NK-92 (cell line): ENCODE data around the gene PRAMEF33.
"Not testable (repeated sequence)": the region's sequence is repeated elsewhere in the genome, so short reads cannot be mapped to it uniquely, and the experiment has no call there.

ENCODE experiments used
- DNase-seq: peaks from one replicate; lab custom pipeline; 2025; ENCODE audit not compliant: unreplicated experiment; lab: John Stamatoyannopoulos, UW

The PRAMEF33 gene, protein sequence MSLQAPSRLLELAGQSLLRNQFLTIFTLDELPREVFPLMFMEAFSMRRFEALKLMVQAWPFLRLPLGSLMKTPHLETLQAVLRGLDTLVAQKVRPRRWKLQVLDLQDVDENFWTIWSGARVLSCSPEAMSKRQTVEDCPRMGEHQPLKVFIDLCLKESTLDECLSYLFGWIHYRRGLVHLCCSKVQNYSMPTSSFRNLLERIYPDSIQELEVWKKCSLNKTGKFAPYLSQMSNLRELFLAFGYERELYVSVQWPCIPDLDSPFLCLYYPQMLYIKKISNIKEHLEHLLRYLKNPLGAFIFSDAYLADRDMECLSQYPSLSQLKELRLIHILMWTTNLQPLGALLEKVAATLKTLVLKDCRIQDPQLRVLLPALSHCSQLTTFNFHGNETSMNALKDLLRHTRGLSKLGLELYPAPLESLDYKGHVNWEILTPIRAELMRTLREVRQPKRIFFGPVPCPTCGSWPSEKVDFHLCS

GRCh38 chr1:13303239-13303638 lies at the start of gene PRAMEF33:
Gene PRAMEF33, plus strand, starts transcription at chr1:13303539. Its CDS starts 2,416 bp downstream, at chr1:13305955.
- DNase-seq = not testable (repeated sequence)

- not testable (repeated sequence) for DNase-seq
Measured at GRCh38 chr1:13253898-13254297, 49.4 kb upstream of the PRAMEF33 start, which contains the start of gene PRAMEF5. Gene PRAMEF5, plus strand, starts transcription at chr1:13254198. Its CDS starts 5,071 bp downstream, at chr1:13259269.

DNA sequence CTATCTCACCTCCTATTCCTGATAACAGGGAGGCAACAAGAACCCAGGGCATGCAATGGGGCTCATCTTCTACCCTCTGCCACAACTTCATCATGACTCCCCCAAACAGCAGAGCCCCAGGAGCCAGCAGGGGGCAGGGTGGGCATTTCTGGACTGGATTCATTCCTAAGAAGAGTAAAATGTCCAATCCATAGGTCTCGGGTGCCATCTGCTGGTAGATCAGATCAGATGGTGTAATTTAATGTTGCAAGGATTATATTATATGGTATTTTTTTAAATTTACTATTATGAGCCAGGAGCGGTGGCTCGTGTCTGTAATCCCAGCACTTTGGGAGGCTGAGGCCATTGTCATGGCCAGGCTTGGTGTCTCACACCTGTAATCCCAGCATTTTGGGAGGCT lies 38.2 kb upstream of the PRAMEF33 start:
- not testable (repeated sequence) for DNase-seq

DNA sequence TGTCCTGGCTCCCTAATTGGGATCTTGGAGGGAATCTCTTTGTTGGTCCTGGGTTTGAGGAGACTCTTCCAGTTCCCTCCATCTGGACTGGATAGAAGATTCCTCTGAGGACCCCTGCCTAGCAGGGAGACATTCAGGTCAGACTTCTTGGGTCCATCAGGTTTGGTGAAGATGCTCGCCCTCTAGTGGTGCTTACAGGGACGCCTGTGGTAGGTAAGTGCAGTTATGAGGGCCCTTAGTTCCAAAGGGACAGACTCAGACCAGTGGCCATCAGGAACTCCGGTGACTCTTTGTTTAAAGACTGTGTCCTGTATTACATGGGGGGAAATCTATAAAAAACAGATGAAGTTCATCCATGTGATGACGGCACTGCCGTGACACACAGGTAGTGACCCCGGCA lies 26.3 kb upstream of the PRAMEF33 start:
- not testable (repeated sequence) for DNase-seq

DNA sequence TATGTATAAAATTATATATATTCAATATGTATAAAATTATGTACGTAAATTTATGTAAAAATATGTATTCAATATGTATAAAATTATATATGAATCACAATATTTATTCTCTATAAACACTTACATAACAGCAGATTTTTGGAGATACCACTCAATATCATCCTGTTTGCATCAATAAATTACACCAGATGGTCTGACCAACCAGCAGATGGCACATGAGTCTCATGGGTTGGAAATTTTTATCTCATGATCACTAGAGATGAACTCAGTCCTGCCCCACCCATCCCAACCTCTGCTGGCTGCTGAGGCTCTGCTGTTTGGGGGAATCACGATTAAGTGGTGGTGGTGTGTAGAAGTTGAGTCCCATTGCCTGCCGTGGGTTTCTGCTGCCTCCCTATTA lies 23.7 kb upstream of the PRAMEF33 start:
- DNase-seq = not testable (repeated sequence)

DNA sequence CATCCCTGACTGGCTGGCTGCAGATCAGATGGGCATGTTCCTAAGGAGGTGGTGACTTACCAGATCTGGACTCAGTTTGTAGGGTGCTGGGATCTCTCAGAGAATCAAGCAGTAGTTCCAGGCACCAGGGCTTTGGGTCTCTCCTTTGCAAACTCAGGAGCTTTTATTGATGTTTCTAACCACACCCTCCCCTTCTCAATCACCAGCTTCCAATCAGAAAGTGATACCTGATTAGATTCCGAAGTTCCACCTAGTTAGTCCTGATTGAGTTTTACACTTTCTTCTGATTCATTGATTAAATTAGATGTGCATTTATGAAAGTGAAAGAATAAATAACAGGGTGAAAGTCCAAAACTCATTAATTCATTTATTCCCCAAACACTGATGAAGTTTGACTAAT lies 18.3 kb upstream of the PRAMEF33 start, which contains the start of gene PRAMEF8:
PRAMEF8 (minus strand) TSS at position 101 of the 400 bp plus-strand sequence. CDS start 1,046 bp downstream, outside the sequence.
- not testable (repeated sequence) for DNase-seq

GRCh38 chr1:13289030-13289429 lies 14.3 kb upstream of the PRAMEF33 start:
- DNase-seq = not testable (repeated sequence)

GRCh38 chr1:13297216-13297931 lies 6.0 kb upstream of the PRAMEF33 start:
- not testable (repeated sequence) for DNase-seq

DNA sequence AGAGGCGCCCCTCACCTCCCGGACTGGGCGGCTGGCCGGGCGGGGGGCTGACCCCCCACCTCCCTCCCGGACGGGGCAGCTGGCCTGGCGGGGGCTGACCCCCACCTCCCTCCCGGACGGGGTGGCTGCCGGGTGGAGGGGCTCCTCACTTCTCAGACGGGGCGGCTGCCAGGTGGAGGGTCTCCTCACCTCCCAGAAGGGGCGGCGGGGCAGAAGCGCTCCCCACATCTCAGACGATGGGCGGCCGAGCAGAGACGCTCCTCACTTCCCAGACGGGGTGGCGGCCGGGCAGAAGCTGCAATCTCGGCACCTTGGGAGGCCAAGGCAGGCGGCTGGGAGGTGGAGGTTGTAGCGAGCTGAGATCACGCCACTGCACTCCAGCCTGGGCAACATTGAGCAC lies 4.6 kb upstream of the PRAMEF33 start:
- DNase-seq = not testable (repeated sequence)

- not testable (repeated sequence) for DNase-seq
Measured at GRCh38 chr1:13302197-13302596, 1.1 kb upstream of the PRAMEF33 start.

DNA sequence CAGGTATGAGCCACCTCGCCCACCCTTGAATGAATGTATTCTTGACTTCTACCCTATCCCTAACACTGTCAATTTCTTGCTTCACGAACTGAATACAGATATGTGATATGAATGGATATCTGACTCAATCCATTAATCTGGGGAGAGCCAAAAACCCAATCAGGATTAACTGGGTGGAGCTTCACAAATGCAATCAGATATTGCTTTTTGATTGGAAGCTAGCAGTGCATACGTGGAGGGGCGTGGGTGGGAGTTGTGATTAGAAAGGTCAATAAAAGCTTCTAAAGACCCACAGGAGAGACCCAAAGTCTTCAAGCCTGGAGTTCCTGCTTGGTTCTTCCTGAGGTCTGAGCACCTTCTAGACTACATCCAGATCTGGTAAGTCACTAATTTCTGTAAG lies 11.9 kb downstream of the PRAMEF33 start, which contains the start of gene PRAMEF15:
PRAMEF15 (plus strand) TSS at position 301 of the 400 bp plus-strand sequence. CDS start 2,827 bp downstream, outside the sequence.
- DNase-seq = not testable (repeated sequence)

- not testable (repeated sequence) for DNase-seq
Measured at GRCh38 chr1:13342496-13342895, 39.2 kb downstream of the PRAMEF33 start.

GRCh38 chr1:13347034-13347433 lies 43.7 kb downstream of the PRAMEF33 start, which contains the start of gene PRAMEF14:
Gene PRAMEF14, minus strand, starts transcription at chr1:13347134. Its CDS starts 1,820 bp downstream, at chr1:13345314.
- DNase-seq = not testable (repeated sequence)

GRCh38 chr1:13353476-13353875 lies 50.1 kb downstream of the PRAMEF33 start:
- not testable (repeated sequence) for DNase-seq

GRCh38 chr1:13354475-13354874 lies 51.1 kb downstream of the PRAMEF33 start:
- not testable (repeated sequence) for DNase-seq

DNA sequence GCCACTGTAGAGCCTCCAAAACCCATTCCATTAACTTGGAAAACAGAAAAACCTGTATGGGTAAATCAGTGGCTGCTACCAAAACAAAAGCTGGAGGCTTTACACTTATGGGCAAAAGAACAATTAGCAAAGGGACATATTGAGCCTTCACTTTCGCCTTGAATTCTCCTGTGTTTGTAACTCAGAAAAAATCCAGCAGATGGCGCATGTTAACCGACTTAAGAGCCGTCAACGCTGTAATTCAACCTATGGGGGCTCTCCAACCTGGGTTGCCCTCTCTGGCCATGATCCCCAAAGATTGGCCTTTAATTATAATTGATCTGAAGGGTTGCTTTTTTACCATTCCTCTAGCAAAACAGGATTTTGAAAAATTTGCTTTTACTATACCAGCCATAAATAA lies 53.4 kb downstream of the PRAMEF33 start:
- DNase-seq = not testable (repeated sequence)
